Panc1 (cell line): Measurements from ENCODE around the gene FAM219B. TPM values are rescaled to one million over a fixed set of nuclear protein-coding genes. Genes with fewer than 3 reads are reported as not detected.
"Not testable (repeated sequence)": the region's sequence is repeated elsewhere in the genome, so short reads cannot be mapped to it uniquely, and the experiment has no call there.

Experiments
- ATAC-seq: fragments of 200-7000 bp; cut with Tn5 transposase; 2 replicates; pipeline ENCODE4 v1.9.1; 2020; ENCODE audit warnings: mild to moderate bottlenecking, moderate library complexity
- BruUV-seq: library from RNA; stranded (reverse); fragments of 400-500 nt; replicated peaks from 2 replicates; lab custom pipeline; 2021; lab: Mats Ljungman, UMichigan
- CTCF ChIA-PET: fragments of 300-600 bp; sonication (Branson Sonifier 250); formaldehyde crosslinking; loops from one replicate; lab custom pipeline; 2022; ENCODE audit warnings: antibody characterized with exemption; lab: Charles Lee
- POLR2A ChIA-PET: fragments of 300-600 bp; sonication (Branson Sonifier 250); formaldehyde crosslinking; loops from one replicate; lab custom pipeline; 2022; ENCODE audit warnings: antibody characterized with exemption; lab: Charles Lee
- DNase-seq: peaks from one replicate; pipeline ENCODE4 v3.0.0-alpha.2; 2010; ENCODE audit warnings: low read depth, low spot score
- H3K27ac ChIP-seq: 2 replicates; pipeline ENCODE4 v1.5.1; 2011; ENCODE audit warnings: mild to moderate bottlenecking, low read length, inconsistent platforms
- H3K27me3 ChIP-seq: fragments of 200-500 bp; sonication (Bioruptor generic); 2 replicates; pipeline ENCODE4 v1.6.0; 2014; ENCODE audit warnings: low read length, inconsistent platforms; ENCODE audit not compliant: control insufficient read depth, insufficient read depth
- H3K36me3 ChIP-seq: fragments of 200-500 bp; sonication (Bioruptor generic); 2 replicates; pipeline ENCODE4 v1.5.1; 2014; ENCODE audit warnings: inconsistent platforms, mild to moderate bottlenecking, low read length, moderate library complexity; ENCODE audit not compliant: control insufficient read depth, insufficient read depth
- H3K4me1 ChIP-seq: 2 replicates; pipeline ENCODE4 v1.5.1; 2011; ENCODE audit warnings: inconsistent platforms, mild to moderate bottlenecking, low read length, moderate library complexity; ENCODE audit not compliant: control insufficient read depth, insufficient read depth
- H3K4me3 ChIP-seq, 2 experiments: 2 replicates each; pipeline ENCODE4 v1.5.1; 2011 to 2012; ENCODE audit warnings: low read depth in 2 of 2, low read length in 2 of 2, mild to moderate bottlenecking in 2 of 2, inconsistent platforms in 1 of 2, moderate library complexity in 1 of 2
- H3K9me3 ChIP-seq: fragments of 200-500 bp; sonication (Bioruptor generic); 2 replicates; pipeline ENCODE4 v1.5.1; 2014; ENCODE audit warnings: low read depth, mild to moderate bottlenecking, inconsistent platforms, low read length, moderate library complexity; ENCODE audit not compliant: control insufficient read depth, insufficient read depth
- POLR2AphosphoS5 ChIP-seq: IDR thresholded peaks from 2 replicates; pipeline ENCODE4 v1.6.1; 2012; ENCODE audit warnings: mild to moderate bottlenecking, low read depth, low read length, moderate library complexity
- SIN3A ChIP-seq: IDR thresholded peaks from 2 replicates; pipeline ENCODE4 v1.6.1; 2012; ENCODE audit warnings: low read depth, mild to moderate bottlenecking, low read length, moderate library complexity, borderline replicate concordance; ENCODE audit not compliant: insufficient read depth
- TCF7L2 ChIP-seq: IDR thresholded peaks from 2 replicates; pipeline ENCODE4 v1.6.1; 2011; ENCODE audit warnings: mild to moderate bottlenecking, low read depth, low read length, inconsistent platforms
- in situ Hi-C: cut with HindIII; loops from 2 replicates; pipeline ENCODE4 v1.10.0; 2016; ENCODE audit warnings: low sequenced_read_pairs, low pct_unique_long_range_greater_than_20kb
- intact Hi-C: fragments of 100-400 bp; cut with micrococcal nuclease; formaldehyde crosslinking; loops from one replicate; pipeline ENCODE4 v1.10.0; 2022; ENCODE audit not compliant: unreplicated experiment
- total RNA-seq: library from RNA; stranded (reverse); gene quantifications from one replicate; pipeline ENCODE4 v1.2.1, GENCODE V29; 2021; ENCODE audit not compliant: unreplicated experiment
- TF ChIP-seq, protein P1 (sequence below), 2 experiments: IDR thresholded peaks; 2 replicates each; pipeline ENCODE4 v1.6.1; 2011 to 2012; ENCODE audit warnings: low read depth in 2 of 2, control low read depth in 1 of 2, low read length in 1 of 2, mild to moderate bottlenecking in 1 of 2, moderate library complexity in 1 of 2; ENCODE audit not compliant: insufficient read depth in 1 of 2
- TF ChIP-seq, protein P2 (sequence below): fragments of 450-650 bp; IDR thresholded peaks from 2 replicates; pipeline ENCODE4 v1.5.1; 2017; ENCODE audit warnings: mild to moderate bottlenecking

The FAM219B gene
- total RNA-seq, 1 experiment from 2014 or later, result 68.6 TPM

DNA sequence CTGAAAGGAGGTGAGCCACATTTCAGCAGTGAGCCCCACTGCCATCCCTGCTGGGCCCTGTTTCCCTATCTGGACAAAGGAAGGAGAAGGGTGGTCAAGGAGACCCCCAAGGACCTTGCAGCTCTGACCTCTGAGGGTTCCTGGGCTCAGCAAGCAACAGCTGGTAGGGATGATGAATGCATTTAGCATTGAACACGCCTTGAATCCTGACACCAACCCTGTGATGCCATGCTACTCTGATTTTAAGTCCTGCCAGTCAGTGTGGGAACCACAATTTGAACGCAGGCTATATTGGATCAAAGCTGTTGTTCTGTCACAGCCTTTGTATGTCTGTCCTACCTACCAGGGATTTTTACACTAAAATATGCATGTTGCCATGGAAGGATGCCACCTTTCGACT, 10.3 kb downstream of the FAM219B start:
- Histone ChIP-seq H3K4me1 (no peaks in the 10 kb centered on the region), H3K27ac (no peak overlapping the region), H3K36me3 (peaks cover 2% of the 10 kb centered on the region; the same call in 1 of the 2 replicates), H3K9me3 (no peaks in the 10 kb centered on the region), H3K27me3 (no peaks in the 10 kb centered on the region), H3K4me3 (no peak overlapping the region)
- DNase-seq (no peak), ATAC-seq (no peak)
- BruUV-seq, result no TSS peak
- intact Hi-C loops (no loop called here), in situ Hi-C loops (no loop called here)
- TF ChIP-seq TCF7L2, result no peak
- no peak for TF ChIP-seq SIN3A
- TF ChIP-seq, protein P1, sequence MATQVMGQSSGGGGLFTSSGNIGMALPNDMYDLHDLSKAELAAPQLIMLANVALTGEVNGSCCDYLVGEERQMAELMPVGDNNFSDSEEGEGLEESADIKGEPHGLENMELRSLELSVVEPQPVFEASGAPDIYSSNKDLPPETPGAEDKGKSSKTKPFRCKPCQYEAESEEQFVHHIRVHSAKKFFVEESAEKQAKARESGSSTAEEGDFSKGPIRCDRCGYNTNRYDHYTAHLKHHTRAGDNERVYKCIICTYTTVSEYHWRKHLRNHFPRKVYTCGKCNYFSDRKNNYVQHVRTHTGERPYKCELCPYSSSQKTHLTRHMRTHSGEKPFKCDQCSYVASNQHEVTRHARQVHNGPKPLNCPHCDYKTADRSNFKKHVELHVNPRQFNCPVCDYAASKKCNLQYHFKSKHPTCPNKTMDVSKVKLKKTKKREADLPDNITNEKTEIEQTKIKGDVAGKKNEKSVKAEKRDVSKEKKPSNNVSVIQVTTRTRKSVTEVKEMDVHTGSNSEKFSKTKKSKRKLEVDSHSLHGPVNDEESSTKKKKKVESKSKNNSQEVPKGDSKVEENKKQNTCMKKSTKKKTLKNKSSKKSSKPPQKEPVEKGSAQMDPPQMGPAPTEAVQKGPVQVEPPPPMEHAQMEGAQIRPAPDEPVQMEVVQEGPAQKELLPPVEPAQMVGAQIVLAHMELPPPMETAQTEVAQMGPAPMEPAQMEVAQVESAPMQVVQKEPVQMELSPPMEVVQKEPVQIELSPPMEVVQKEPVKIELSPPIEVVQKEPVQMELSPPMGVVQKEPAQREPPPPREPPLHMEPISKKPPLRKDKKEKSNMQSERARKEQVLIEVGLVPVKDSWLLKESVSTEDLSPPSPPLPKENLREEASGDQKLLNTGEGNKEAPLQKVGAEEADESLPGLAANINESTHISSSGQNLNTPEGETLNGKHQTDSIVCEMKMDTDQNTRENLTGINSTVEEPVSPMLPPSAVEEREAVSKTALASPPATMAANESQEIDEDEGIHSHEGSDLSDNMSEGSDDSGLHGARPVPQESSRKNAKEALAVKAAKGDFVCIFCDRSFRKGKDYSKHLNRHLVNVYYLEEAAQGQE (IDR thresholded peaks at IDR 0.05; ENCODE audit: insufficient read depth in 1 of 2, low read depth in 2 of 2, low read length in 1 of 2), result no peak
- TF ChIP-seq, protein P2, sequence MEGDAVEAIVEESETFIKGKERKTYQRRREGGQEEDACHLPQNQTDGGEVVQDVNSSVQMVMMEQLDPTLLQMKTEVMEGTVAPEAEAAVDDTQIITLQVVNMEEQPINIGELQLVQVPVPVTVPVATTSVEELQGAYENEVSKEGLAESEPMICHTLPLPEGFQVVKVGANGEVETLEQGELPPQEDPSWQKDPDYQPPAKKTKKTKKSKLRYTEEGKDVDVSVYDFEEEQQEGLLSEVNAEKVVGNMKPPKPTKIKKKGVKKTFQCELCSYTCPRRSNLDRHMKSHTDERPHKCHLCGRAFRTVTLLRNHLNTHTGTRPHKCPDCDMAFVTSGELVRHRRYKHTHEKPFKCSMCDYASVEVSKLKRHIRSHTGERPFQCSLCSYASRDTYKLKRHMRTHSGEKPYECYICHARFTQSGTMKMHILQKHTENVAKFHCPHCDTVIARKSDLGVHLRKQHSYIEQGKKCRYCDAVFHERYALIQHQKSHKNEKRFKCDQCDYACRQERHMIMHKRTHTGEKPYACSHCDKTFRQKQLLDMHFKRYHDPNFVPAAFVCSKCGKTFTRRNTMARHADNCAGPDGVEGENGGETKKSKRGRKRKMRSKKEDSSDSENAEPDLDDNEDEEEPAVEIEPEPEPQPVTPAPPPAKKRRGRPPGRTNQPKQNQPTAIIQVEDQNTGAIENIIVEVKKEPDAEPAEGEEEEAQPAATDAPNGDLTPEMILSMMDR, result no peak
- TF ChIP-seq POLR2AphosphoS5, result no peak; the same call in 1 of the 2 replicates
- ChIA-PET CTCF (no interaction called here), POLR2A (interaction anchor here (1.1 kb wide), 1 partner anchor 50 kb away, joined by 3 read pairs; no protein-coding TSS in a partner anchor)

DNA sequence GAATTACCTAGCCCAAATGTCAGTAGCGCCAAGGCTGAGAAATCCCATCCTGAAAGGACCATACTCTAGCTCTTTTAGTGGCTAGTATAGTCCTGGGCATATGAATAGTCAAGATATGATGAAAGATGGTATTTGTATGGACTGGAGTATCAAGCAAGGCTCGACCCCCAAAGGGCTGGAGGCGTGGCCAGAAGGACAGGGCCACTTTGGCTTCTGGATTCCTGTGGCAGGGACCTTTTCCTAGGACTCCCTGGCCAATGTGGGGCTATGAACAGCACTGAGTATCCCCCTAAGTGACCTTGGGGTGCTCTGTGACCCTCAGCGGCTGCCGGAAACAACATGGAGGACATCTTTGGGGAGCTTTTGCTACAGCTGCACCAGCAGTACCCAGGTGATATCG, 10.8 kb downstream of the FAM219B start:
- intact Hi-C loops (no loop called here), in situ Hi-C loops (no loop called here)
- BruUV-seq, result no TSS peak
- no peaks in the 10 kb centered on the region for H3K4me1 ChIP-seq
- no peaks in the 10 kb centered on the region; the same call in 1 of the 2 replicates for H3K36me3 ChIP-seq
- ATAC-seq, result no peak
- TF ChIP-seq, protein P2, result no peak
- TF ChIP-seq TCF7L2, result no peak
- no peak for TF ChIP-seq POLR2AphosphoS5
- no peak for TF ChIP-seq SIN3A
- TF ChIP-seq, protein P1 (IDR thresholded peaks at IDR 0.05; ENCODE audit: insufficient read depth in 1 of 2, low read depth in 2 of 2, low read length in 1 of 2), result no peak
- ChIA-PET CTCF (no interaction called here), POLR2A (interaction anchor here (0.7 kb wide), 2 partner anchors 94 to 126 kb away, joined by 4 to 6 read pairs; no protein-coding TSS in a partner anchor)
- H3K4me3 ChIP-seq, result no peak overlapping the region
- DNase-seq, result no peak
- H3K27ac ChIP-seq, result no peak overlapping the region
- no peaks in the 10 kb centered on the region for H3K9me3 ChIP-seq
- H3K27me3 ChIP-seq, result no peaks in the 10 kb centered on the region

DNA sequence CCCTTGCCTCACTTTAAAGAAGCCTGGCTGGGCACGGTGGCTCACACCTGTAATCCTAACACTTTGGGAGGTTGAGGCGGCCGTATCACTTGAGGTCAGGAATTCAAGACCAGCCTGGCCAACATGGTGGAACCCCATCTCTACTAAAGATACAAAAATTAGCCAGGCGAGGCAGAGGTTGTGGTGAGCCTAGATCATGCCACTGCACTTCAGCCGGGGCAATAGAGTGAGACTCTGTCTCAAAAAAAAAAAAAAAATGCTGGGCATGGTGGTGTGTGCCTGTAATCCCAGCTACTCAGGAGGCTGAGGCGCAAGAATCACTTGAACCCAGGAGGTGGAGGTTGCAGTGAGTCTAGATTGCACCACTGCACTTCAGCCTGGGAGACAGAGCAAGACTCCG, 12.3 kb downstream of the FAM219B start:
- CTCF ChIA-PET, result interaction anchor here (0.5 kb wide), 1 partner anchor 65 kb away, joined by 3 read pairs; no protein-coding TSS in a partner anchor
- H3K27ac ChIP-seq, H3K4me3 ChIP-seq, DNase-seq, BruUV-seq, H3K4me1 ChIP-seq, H3K27me3 ChIP-seq, in situ Hi-C loops, H3K9me3 ChIP-seq, H3K36me3 ChIP-seq, intact Hi-C loops, ATAC-seq: not testable (repeated sequence)
- POLR2A ChIA-PET, result interaction anchor here (0.7 kb wide), 1 partner anchor 51 kb away, joined by 3 read pairs; no protein-coding TSS in a partner anchor
